MCF 10A (cell line): ENCODE results near the gene CYTH2. TPM values are rescaled to one million over a fixed set of nuclear protein-coding genes. Genes with fewer than 3 reads are reported as not detected.

Source experiments
- BruUV-seq: library from RNA; stranded (reverse); fragments of 400-500 nt; replicated peaks from 2 replicates; lab custom pipeline; 2021; lab: Mats Ljungman, UMichigan
- CTCF ChIA-PET: fragments of 300-600 bp; sonication (Branson Sonifier 250); formaldehyde crosslinking; extraction: SDS; loops from one replicate; lab custom pipeline; 2021; ENCODE audit warnings: antibody characterized with exemption, inconsistent platforms; lab: Yijun Ruan, JAX
- POLR2A ChIA-PET: fragments of 300-600, 350-650 bp; sonication (Branson Sonifier 250); formaldehyde crosslinking; extraction: SDS; loops from one replicate; lab custom pipeline; 2020; ENCODE audit warnings: antibody characterized with exemption, inconsistent platforms; lab: Yijun Ruan, JAX
- DNase-seq: peaks from one replicate; pipeline ENCODE4 v3.0.0-alpha.2; 2018; ENCODE audit not compliant: unreplicated experiment
- H3K27ac Mint-ChIP-seq: one replicate; pipeline ENCODE4 v1.8.0; 2022; ENCODE audit warnings: mild to moderate bottlenecking, low read depth, mixed read lengths; ENCODE audit not compliant: unreplicated experiment
- H3K27me3 Mint-ChIP-seq: one replicate; pipeline ENCODE4 v1.8.0; 2022; ENCODE audit warnings: mixed read lengths; ENCODE audit not compliant: insufficient read depth, unreplicated experiment
- H3K36me3 Mint-ChIP-seq: one replicate; pipeline ENCODE4 v1.8.0; 2022; ENCODE audit warnings: mild to moderate bottlenecking, moderate library complexity, mixed read lengths; ENCODE audit not compliant: insufficient read depth, unreplicated experiment
- H3K4me1 Mint-ChIP-seq: one replicate; pipeline ENCODE4 v1.8.0; 2022; ENCODE audit warnings: mixed read lengths; ENCODE audit not compliant: insufficient read depth, unreplicated experiment
- H3K4me3 Mint-ChIP-seq: one replicate; pipeline ENCODE4 v1.8.0; 2022; ENCODE audit warnings: mild to moderate bottlenecking, moderate library complexity, mixed read lengths; ENCODE audit not compliant: unreplicated experiment
- H3K9me3 Mint-ChIP-seq: one replicate; pipeline ENCODE4 v1.8.0; 2022; ENCODE audit warnings: mixed read lengths; ENCODE audit not compliant: unreplicated experiment
- CTCF ChIP-seq: fragments of 200-600 bp; IDR thresholded peaks from one replicate; pipeline ENCODE4 v1.8.0; 2022; ENCODE audit warnings: antibody characterized with exemption, mild to moderate bottlenecking; ENCODE audit not compliant: unreplicated experiment
- intact Hi-C: fragments of 100-400 bp; cut with micrococcal nuclease; formaldehyde crosslinking; loops from 2 replicates; pipeline ENCODE4 v1.14.1; 2022
- total RNA-seq: library from RNA; stranded (reverse); gene quantifications from 2 replicates; pipeline ENCODE4 v1.2.3, GENCODE V29; 2022

CYTH2 gene
- total RNA-seq, 1 experiment from 2014 or later = 70.3 TPM

GRCh38 chr19:48481846-48482639 is 12.9 kb downstream of the CYTH2 start:
- intact Hi-C loops = no loop called here
- H3K4me1 Mint-ChIP-seq = peaks cover 25% of the 10 kb centered on the region
- TF ChIP-seq CTCF = no peak
- POLR2A ChIA-PET = interaction anchor here (1.3 kb wide), 1 partner anchor 37 kb away, joined by 3 read pairs; no protein-coding TSS in a partner anchor
- H3K27me3 Mint-ChIP-seq = no peaks in the 10 kb centered on the region
- H3K9me3 Mint-ChIP-seq = no peaks in the 10 kb centered on the region
- no peak overlapping the region for H3K4me3 Mint-ChIP-seq
- H3K27ac Mint-ChIP-seq = peak overlapping the region; percentile 46
- TSS peak; percentile 29 for BruUV-seq
- H3K36me3 Mint-ChIP-seq = peaks cover 57% of the 10 kb centered on the region
- peak; percentile 38 for DNase-seq
- CTCF ChIA-PET = interaction anchor here (0.6 kb wide), 1 partner anchor 1382 kb away, joined by 3 read pairs; no protein-coding TSS in a partner anchor

- Mint-ChIP-seq H3K27me3 (no peaks in the 10 kb centered on the region), H3K36me3 (peaks cover 61% of the 10 kb centered on the region), H3K9me3 (no peaks in the 10 kb centered on the region), H3K4me3 (no peak overlapping the region), H3K27ac (peak overlapping the region; percentile 16), H3K4me1 (peaks cover 36% of the 10 kb centered on the region)
- POLR2A ChIA-PET = no interaction called here
- TF ChIP-seq CTCF = no peak
- CTCF ChIA-PET = interaction anchor here (0.6 to 1.1 kb wide), 2 partner anchors 48 to 101 kb away, joined by 3 to 5 read pairs; no protein-coding TSS in a partner anchor
- DNase-seq = no peak
- no TSS peak for BruUV-seq
- intact Hi-C loops = no loop called here
Observed at GRCh38 chr19:48483301-48483700, 14.1 kb downstream of the CYTH2 start.

GRCh38 chr19:48484247-48484893 is 15.2 kb downstream of the CYTH2 start:
- TF ChIP-seq CTCF = no peak
- H3K36me3 Mint-ChIP-seq = peaks cover 52% of the 10 kb centered on the region
- BruUV-seq = no TSS peak
- DNase-seq = no peak
- H3K4me1 Mint-ChIP-seq = peaks cover 40% of the 10 kb centered on the region
- CTCF ChIA-PET = interaction anchor here (1.1 kb wide), 1 partner anchor 100 kb away, joined by 5 read pairs; no protein-coding TSS in a partner anchor
- POLR2A ChIA-PET = interaction anchor here (0.7 kb wide), 1 partner anchor 83 kb away, joined by 5 read pairs; no protein-coding TSS in a partner anchor
- H3K27me3 Mint-ChIP-seq = no peaks in the 10 kb centered on the region
- no peak overlapping the region for H3K4me3 Mint-ChIP-seq
- peak overlapping the region; percentile 16 for H3K27ac Mint-ChIP-seq
- intact Hi-C loops = no loop called here
- no peaks in the 10 kb centered on the region for H3K9me3 Mint-ChIP-seq
